ENCODE results near the gene PRKCB.
"Not testable (repeated sequence)": the region's sequence is repeated elsewhere in the genome, so short reads cannot be mapped to it uniquely, and the experiment has no call there.

The PRKCB gene

GRCh38 chr16:24010440-24011089 lies 174.8 kb downstream of the PRKCB start:
- peak; percentile 54 for DNase-seq (ENCODE audit: low read depth, low spot score)
- H3K4me3 ChIP-seq (ENCODE audit: low read length), result no peak overlapping the region
- H3K27me3 ChIP-seq (ENCODE audit: control insufficient read depth, insufficient read depth, low read length), result no peaks in the 10 kb centered on the region; the same call in 1 of the 2 replicates
- WGBS (ENCODE audit: insufficient coverage, insufficient read length), result no CpG with 5 or more reads among the region's 8 CpGs
- no peaks in the 10 kb centered on the region for H3K4me1 ChIP-seq (ENCODE audit: control insufficient read depth, insufficient read depth, low read length)
- H3K36me3 ChIP-seq (ENCODE audit: control insufficient read depth, insufficient read depth, low read length), result no peaks in the 10 kb centered on the region
- no peaks in the 10 kb centered on the region for H3K9me3 ChIP-seq (ENCODE audit: control insufficient read depth, insufficient read depth, low read length)
- no peak overlapping the region for H3K27ac ChIP-seq (ENCODE audit: low read length)

DNA sequence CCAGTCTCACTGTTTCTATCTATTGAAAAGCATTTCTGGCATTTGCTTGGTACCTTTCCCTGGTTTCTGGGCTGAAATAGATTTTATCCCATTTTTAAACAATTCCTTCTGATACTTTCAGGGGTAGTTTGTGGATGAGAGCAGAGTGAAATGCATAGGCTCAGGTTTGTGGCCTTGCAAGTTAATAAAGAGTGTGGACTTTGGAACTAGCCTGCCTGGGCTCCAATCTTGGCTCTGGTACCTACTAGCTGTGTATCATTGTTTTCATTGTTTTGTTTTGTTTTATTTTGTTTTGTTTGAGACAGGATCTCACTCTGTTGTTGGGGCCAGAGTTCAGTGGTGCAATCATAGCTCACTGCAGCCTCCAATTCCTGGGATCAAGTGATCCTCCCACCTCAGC lies 175.5 kb downstream of the PRKCB start:
- DNase-seq (ENCODE audit: low read depth, low spot score), result no peak
- Histone ChIP-seq H3K4me3 (ENCODE audit: low read length) (no peak overlapping the region), H3K27me3 (ENCODE audit: control insufficient read depth, insufficient read depth, low read length) (no peaks in the 10 kb centered on the region; the same call in 1 of the 2 replicates), H3K27ac (ENCODE audit: low read length) (no peak overlapping the region), H3K36me3 (ENCODE audit: control insufficient read depth, insufficient read depth, low read length) (no peaks in the 10 kb centered on the region), H3K4me1 (ENCODE audit: control insufficient read depth, insufficient read depth, low read length) (no peaks in the 10 kb centered on the region), H3K9me3 (ENCODE audit: control insufficient read depth, insufficient read depth, low read length) (no peaks in the 10 kb centered on the region)

DNA sequence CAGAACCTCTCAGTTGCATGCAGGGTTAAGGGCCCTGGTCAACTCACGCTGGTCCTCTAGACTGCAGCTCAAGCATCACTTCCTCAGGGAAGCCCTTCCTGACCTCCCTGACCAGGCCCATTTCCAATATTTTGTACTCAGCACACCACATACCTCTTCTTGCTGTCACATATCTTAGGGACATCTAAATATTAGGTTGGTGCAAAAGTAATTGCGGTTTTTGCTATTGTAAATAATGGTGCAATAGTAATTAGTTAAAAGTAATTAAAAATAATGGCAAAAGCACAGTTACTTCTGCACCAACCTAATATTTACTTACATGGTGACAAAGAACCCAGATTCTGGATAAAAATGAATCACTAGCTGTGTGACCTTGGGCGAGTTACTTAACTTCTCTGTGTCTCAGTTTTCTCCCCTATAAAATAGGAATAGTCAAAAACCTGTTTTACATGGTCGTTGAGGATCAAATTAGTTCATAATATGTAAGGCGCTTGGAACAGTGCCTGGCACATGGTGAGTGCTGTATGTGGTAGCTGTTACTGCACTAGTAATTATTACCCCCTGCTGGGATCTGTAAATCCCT lies 177.4 kb downstream of the PRKCB start:
- no peak overlapping the region for H3K4me3 ChIP-seq (ENCODE audit: low read length)
- no CpG with 5 or more reads among the region's 5 CpGs for WGBS (ENCODE audit: insufficient coverage, insufficient read length)
- H3K4me1 ChIP-seq (ENCODE audit: control insufficient read depth, insufficient read depth, low read length), result no peaks in the 10 kb centered on the region
- DNase-seq (ENCODE audit: low read depth, low spot score), result no peak
- no peaks in the 10 kb centered on the region for H3K9me3 ChIP-seq (ENCODE audit: control insufficient read depth, insufficient read depth, low read length)
- H3K36me3 ChIP-seq (ENCODE audit: control insufficient read depth, insufficient read depth, low read length), result no peaks in the 10 kb centered on the region
- H3K27ac ChIP-seq (ENCODE audit: low read length), result no peak overlapping the region
- H3K27me3 ChIP-seq (ENCODE audit: control insufficient read depth, insufficient read depth, low read length), result no peaks in the 10 kb centered on the region

GRCh38 chr16:24013864-24014645 lies 178.3 kb downstream of the PRKCB start:
- Histone ChIP-seq H3K36me3 (ENCODE audit: control insufficient read depth, insufficient read depth, low read length) (no peaks in the 10 kb centered on the region), H3K27ac (ENCODE audit: low read length) (no peak overlapping the region), H3K4me1 (ENCODE audit: control insufficient read depth, insufficient read depth, low read length) (no peaks in the 10 kb centered on the region), H3K27me3 (ENCODE audit: control insufficient read depth, insufficient read depth, low read length) (no peaks in the 10 kb centered on the region), H3K9me3 (ENCODE audit: control insufficient read depth, insufficient read depth, low read length) (no peaks in the 10 kb centered on the region), H3K4me3 (ENCODE audit: low read length) (no peak overlapping the region)
- WGBS (ENCODE audit: insufficient coverage, insufficient read length), result no CpG with 5 or more reads among the region's 9 CpGs
- DNase-seq (ENCODE audit: low read depth, low spot score), result no peak

DNA sequence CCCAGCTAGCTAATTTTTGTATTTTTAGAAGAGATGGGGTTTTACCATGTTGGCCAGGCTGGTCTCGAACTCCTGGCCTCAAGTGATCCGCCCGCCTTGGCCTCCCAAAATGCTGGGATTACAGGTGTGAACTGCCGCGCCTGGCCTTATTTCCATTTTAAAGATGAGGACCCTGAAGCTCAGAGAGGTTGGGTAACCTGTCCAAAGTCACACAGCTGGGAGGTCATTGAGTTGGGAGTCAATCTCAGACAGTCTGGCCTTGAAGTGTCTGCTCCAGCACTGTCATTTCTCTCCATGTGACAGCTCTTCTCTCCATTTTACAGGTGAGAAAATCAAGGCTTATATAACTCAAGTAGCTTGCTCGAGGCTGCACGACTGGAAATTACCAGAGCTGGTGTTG lies 179.2 kb downstream of the PRKCB start:
- not testable (repeated sequence) for DNase-seq (ENCODE audit: low read depth, low spot score); H3K27me3 ChIP-seq (ENCODE audit: control insufficient read depth, insufficient read depth, low read length); H3K4me1 ChIP-seq (ENCODE audit: control insufficient read depth, insufficient read depth, low read length); H3K9me3 ChIP-seq (ENCODE audit: control insufficient read depth, insufficient read depth, low read length); H3K27ac ChIP-seq (ENCODE audit: low read length); H3K36me3 ChIP-seq (ENCODE audit: control insufficient read depth, insufficient read depth, low read length); H3K4me3 ChIP-seq (ENCODE audit: low read length)
- no CpG with 5 or more reads among the region's 7 CpGs for WGBS (ENCODE audit: insufficient coverage, insufficient read length)

GRCh38 chr16:24015923-24016322 lies 180.1 kb downstream of the PRKCB start:
- Histone ChIP-seq H3K27ac (ENCODE audit: low read length) (no peak overlapping the region), H3K4me1 (ENCODE audit: control insufficient read depth, insufficient read depth, low read length) (no peaks in the 10 kb centered on the region), H3K36me3 (ENCODE audit: control insufficient read depth, insufficient read depth, low read length) (no peaks in the 10 kb centered on the region), H3K4me3 (ENCODE audit: low read length) (no peak overlapping the region), H3K27me3 (ENCODE audit: control insufficient read depth, insufficient read depth, low read length) (no peaks in the 10 kb centered on the region), H3K9me3 (ENCODE audit: control insufficient read depth, insufficient read depth, low read length) (no peaks in the 10 kb centered on the region)
- WGBS (ENCODE audit: insufficient coverage, insufficient read length), result no CpG with 5 or more reads among the region's 5 CpGs
- no peak for DNase-seq (ENCODE audit: low read depth, low spot score)

GRCh38 chr16:24018485-24018884 lies 182.7 kb downstream of the PRKCB start:
- H3K27me3 ChIP-seq (ENCODE audit: control insufficient read depth, insufficient read depth, low read length), result no peaks in the 10 kb centered on the region
- DNase-seq (ENCODE audit: low read depth, low spot score), result no peak
- WGBS (ENCODE audit: insufficient coverage, insufficient read length), result no CpG with 5 or more reads among the region's 7 CpGs
- H3K36me3 ChIP-seq (ENCODE audit: control insufficient read depth, insufficient read depth, low read length), result no peaks in the 10 kb centered on the region
- H3K4me3 ChIP-seq (ENCODE audit: low read length), result no peak overlapping the region
- H3K27ac ChIP-seq (ENCODE audit: low read length), result no peak overlapping the region
- H3K9me3 ChIP-seq (ENCODE audit: control insufficient read depth, insufficient read depth, low read length), result no peaks in the 10 kb centered on the region
- no peaks in the 10 kb centered on the region for H3K4me1 ChIP-seq (ENCODE audit: control insufficient read depth, insufficient read depth, low read length)

- Histone ChIP-seq H3K4me3 (ENCODE audit: low read length) (no peak overlapping the region), H3K4me1 (ENCODE audit: control insufficient read depth, insufficient read depth, low read length) (no peaks in the 10 kb centered on the region), H3K36me3 (ENCODE audit: control insufficient read depth, insufficient read depth, low read length) (no peaks in the 10 kb centered on the region), H3K27me3 (ENCODE audit: control insufficient read depth, insufficient read depth, low read length) (no peaks in the 10 kb centered on the region), H3K9me3 (ENCODE audit: control insufficient read depth, insufficient read depth, low read length) (no peaks in the 10 kb centered on the region), H3K27ac (ENCODE audit: low read length) (no peak overlapping the region)
- WGBS (ENCODE audit: insufficient coverage, insufficient read length), result no CpG with 5 or more reads among the region's 3 CpGs
- DNase-seq (ENCODE audit: low read depth, low spot score), result no peak
These were observed 187.0 kb downstream of the PRKCB start for GRCh38 chr16:24022797-24023196.

- DNase-seq (ENCODE audit: low read depth, low spot score), result no peak
- Histone ChIP-seq H3K4me3 (ENCODE audit: low read length) (no peak overlapping the region), H3K4me1 (ENCODE audit: control insufficient read depth, insufficient read depth, low read length) (no peaks in the 10 kb centered on the region), H3K27ac (ENCODE audit: low read length) (no peak overlapping the region), H3K27me3 (ENCODE audit: control insufficient read depth, insufficient read depth, low read length) (no peaks in the 10 kb centered on the region), H3K36me3 (ENCODE audit: control insufficient read depth, insufficient read depth, low read length) (no peaks in the 10 kb centered on the region), H3K9me3 (ENCODE audit: control insufficient read depth, insufficient read depth, low read length) (no peaks in the 10 kb centered on the region)
- WGBS (ENCODE audit: insufficient coverage, insufficient read length), result no CpG with 5 or more reads among the region's 6 CpGs
These were observed 187.8 kb downstream of the PRKCB start for GRCh38 chr16:24023621-24024020.

DNA sequence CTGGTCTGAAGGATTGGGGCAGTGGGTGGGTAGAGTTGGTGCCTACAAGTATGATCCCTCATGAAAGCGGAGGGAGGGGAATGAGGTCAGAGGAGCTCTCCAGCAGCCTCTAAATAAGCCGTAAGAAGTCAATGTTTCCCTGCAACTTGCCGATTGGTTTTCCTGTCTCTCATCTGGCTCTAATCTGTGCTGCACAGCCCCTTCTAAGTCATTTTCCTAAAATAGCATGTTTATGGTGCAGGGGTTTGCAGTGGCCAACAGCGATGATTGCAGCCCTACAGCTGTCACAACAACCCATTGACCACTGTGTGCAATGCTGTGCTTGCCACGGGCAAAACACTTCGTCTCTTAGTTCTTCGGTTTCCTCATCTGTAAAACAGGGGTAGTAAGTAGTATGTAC lies 189.2 kb downstream of the PRKCB start:
- Histone ChIP-seq H3K4me1 (ENCODE audit: control insufficient read depth, insufficient read depth, low read length) (no peaks in the 10 kb centered on the region), H3K9me3 (ENCODE audit: control insufficient read depth, insufficient read depth, low read length) (no peaks in the 10 kb centered on the region), H3K27ac (ENCODE audit: low read length) (no peak overlapping the region), H3K36me3 (ENCODE audit: control insufficient read depth, insufficient read depth, low read length) (no peaks in the 10 kb centered on the region), H3K27me3 (ENCODE audit: control insufficient read depth, insufficient read depth, low read length) (no peaks in the 10 kb centered on the region), H3K4me3 (ENCODE audit: low read length) (no peak overlapping the region)
- WGBS (ENCODE audit: insufficient coverage, insufficient read length), result no CpG with 5 or more reads among the region's 7 CpGs
- no peak for DNase-seq (ENCODE audit: low read depth, low spot score)

All from iPS DF 6.9 (cell line).